ENCODE data around the gene TUBB8.
"Not testable (repeated sequence)": the region's sequence is repeated elsewhere in the genome, so short reads cannot be mapped to it uniquely, and the experiment has no call there.

Gene TUBB8

DNA sequence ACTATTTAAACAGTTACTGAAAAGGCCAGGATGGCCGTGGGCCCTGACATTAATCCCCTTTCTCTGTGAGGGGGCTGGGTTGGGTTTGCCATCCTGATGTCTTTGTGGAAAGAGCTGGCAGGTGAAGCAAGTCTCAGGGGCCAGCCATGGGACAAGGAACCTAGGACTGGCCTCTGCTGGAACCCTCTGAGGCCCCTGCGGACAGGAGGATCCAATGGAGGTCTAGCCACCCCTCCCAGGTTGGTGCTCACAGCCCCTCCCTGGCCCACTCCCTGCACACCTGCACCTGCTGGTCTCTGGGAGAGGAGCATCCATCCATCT is 35.8 kb downstream of the TUBB8 start:
- DNase-seq: not testable (repeated sequence)

DNA sequence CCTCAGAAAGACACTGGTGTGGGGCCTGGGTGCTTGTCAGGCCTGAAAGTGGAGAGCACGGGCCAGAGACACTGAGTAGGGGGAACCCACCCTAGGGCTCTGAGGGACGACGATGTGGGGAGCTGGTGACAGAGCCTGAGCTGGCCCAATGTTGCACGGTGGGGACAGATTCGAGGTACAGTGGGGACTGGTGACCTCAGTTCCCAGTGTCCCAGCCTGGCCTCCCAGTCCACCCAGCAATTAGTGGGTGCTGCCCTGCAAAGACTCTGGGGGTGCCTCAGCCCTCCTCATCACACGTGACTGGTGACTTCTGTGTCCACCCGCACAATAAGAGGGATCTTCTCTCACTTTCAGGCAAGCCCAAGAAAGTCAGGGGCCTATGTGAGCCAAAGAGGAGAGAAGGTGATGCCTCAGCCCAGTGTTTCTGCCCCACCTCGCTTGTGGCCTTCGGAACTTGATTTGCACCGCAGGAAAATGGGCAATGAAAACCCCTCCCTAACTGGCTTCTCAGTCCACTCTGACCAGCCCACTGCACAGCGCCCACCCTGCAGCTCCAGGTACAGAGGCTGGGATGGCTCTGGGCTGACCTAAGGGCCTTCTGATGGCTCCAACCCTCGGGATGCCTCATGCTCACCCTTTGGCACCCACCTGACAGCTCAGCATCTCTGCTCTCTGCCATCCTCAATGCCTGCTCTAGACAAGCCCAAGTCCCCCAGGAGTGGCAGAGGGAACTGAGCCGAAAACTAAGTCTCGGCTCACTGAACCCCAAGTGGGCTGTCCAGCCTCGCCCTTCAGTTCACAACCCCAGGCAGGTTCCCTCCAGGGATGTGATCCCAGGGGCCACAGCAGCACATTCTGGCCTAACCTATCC is 36.4 kb downstream of the TUBB8 start:
- not testable (repeated sequence) for DNase-seq

DNA sequence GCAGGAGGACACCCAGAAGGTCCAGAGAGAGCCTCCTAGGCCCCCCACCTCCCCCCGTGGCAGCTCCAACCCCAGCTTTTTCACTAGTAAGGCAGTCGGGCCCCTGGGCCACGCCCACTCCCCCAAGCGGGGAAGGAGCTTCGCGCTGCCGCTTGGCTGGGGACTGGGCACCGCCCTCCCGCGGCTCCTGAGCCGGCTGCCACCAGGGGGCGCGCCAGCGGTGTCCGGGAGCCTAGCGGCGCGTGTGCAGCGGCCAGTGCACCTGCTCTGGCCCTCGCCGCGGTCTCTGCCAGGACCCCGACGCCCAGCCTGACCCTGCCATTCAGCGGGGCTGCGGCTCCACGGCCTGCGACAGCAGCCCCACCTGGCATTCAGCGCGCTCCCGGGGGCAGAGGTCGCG is 37.8 kb downstream of the TUBB8 start:
- not testable (repeated sequence) for DNase-seq

DNA sequence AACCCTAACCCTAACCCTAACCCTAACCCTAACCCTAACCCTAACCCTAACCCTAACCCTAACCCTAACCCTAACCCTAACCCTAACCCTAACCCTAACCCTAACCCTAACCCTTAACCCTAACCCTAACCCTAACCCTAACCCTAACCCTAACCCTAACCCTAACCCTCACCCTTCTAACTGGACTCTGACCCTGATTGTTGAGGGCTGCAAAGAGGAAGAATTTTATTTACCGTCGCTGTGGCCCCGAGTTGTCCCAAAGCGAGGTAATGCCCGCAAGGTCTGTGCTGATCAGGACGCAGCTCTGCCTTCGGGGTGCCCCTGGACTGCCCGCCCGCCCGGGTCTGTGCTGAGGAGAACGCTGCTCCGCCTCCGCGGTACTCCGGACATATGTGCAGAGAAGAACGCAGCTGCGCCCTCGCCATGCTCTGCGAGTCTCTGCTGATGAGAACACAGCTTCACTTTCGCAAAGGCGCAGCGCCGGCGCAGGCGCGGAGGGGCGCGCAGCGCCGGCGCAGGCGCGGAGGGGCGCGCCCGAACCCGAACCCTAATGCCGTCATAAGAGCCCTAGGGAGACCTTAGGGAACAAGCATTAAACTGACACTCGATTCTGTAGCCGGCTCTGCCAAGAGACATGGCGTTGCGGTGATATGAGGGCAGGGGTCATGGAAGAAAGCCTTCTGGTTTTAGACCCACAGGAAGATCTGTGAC is 38.7 kb downstream of the TUBB8 start:
- not testable (repeated sequence) for DNase-seq
